GM19238 (cell line): Measurements from ENCODE around the gene DNAAF3.
"Not testable (repeated sequence)": the region's sequence is repeated elsewhere in the genome, so short reads cannot be mapped to it uniquely, and the experiment has no call there.

Experiments
- DNase-seq: peaks from one replicate; pipeline ENCODE4 v3.0.0; 2011; ENCODE audit warnings: low spot score; ENCODE audit not compliant: insufficient read length

DNAAF3 gene

DNA sequence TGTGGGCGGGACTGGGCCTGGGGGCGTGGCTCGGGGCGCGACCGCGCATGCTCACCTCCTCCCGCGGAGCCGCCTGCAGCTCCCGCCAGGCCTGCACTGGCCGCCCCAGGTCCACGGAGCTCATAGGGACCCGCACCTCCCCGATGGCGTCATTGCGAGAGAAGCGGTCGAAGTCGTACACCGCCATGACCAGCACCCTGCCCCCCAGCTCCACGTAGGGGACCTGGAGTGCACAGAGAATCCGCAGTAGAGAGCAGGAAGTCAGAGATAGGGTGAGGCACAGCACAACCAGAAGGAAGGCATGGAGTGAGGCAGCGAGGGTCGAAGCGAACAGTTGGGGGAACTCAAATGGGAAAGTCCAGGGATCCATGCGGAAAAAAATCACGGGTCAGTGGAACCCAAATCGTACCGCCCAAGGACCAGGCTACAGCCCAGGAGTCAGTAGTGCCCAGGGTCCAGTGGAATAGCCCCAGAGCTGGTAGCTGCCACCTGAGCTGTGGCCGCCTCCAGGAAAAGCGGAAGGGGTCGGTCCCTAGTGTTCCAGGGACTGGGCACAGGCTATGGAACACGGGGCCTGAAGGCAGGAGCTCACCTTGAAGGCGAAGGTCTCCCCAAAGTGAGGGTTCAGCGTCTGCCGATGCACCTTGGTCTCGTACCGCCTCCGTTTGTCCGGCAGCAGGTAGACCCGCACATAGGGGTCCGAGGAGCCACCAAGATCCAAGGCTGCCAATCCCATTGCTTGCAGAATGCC lies 8.9 kb upstream of the DNAAF3 start:
- no peak for DNase-seq

DNA sequence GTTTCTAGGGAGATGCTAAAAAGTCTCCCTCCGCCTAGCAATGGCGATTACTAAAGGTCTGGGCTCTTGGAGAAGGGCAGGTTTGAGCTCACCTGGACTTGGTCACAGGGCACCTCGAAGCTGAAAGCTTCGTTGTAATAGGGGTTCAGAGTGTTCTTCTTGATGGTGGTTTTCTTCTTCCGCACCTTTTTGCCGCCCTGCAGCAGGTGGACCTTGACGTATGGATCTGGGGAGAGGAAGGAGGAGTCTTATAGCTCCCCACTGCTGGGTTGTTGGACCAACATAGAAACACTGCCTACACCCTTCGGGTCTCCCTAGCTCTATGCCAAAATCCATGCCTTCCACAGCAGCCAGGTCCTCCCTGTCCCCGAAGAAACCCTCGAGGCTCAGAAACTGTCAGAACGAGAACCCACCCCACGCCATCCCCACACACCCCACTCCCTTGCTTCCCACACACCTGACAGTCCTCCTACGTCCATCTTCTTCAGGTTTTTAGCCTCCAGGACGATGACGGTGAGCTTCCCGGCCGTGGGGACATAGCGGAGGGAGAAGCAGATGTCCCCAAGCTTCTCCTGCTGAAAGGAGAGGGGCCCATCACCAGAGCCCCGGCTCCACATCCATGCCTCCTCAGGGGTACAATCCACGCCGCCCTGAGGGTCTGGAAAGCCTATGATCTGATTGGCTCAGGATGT lies 8.2 kb upstream of the DNAAF3 start:
- no peak for DNase-seq

DNA sequence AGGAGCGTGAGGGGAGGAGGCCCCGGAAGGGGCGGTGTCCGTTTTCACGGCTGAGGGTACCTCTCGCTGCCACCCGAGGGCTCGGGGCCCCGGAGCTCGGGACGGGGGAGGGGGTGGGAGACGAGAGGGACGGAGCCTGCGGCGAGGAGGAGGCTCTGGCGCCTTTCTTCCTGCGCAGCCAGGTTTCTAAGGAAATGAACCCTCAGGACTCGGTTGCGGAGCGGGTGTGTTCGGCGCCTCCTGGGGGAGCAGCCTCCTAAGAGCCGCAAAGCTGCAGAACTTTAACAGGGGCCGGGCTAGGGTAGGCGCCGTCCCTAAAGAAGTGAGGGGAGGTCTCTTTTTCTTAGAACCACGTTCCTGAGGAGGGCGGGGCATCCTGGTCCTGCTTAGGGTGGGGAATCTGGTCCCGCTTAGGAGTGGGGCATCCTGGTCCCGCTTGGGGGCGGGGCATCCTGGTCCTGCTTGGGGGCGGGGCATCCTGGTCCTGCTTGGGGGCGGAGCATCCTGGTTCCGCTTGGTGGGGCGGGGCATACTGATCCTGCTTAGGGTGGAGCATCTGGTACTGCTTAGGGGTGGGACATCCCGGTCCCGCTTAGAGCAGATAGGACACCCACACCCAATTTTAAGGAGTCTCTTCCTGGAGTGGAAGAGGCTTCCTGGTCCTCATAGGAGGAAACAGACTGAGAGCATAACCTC lies 7.4 kb upstream of the DNAAF3 start:
- no peak for DNase-seq

DNA sequence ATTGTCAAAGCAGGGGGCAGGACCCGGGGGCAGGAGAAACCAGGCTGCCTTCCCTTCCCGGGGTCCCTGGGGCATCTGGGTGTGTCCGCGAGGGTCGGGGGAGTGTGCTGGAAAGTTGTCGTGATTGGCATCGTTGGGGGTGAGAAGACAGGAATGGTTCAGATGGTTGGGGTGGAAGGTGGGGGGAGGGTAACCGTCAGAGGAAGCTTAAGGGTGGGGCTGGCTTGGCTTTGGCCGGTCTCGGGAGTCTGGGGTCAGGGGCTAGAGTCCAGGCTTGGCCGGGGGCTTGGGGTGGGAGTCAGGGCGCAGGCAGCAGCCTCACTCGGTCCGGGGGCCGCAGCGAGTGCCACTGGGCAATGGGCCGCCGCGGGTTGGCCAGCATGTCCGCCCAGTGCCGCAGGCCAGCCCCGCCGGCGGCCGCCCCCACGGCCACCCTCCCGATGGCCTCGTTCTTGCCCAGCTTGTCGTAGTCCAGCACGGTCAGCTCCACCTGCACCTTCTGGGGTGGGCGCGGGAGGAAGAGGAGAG lies 6.8 kb upstream of the DNAAF3 start:
- no peak for DNase-seq

DNA sequence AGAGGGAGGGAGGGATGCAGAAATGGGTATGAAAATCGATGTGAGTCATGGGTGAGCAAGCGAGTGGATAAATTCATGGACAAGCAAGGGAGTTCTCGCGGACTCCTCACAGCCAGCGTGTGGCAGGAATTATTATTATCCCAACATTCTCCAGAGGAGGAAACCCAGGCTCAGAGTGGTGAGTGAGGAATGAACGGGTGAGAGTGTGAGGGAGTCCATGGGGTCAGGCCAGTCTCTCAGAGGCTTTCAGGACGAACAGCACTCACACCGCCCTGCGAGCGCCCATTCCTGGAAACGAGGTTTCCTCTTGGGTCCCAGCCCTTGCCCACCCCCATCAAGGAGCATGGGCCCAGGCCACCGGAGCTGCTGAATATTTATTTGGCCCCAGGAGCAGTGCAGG lies 6.3 kb upstream of the DNAAF3 start:
- DNase-seq = no peak

DNA sequence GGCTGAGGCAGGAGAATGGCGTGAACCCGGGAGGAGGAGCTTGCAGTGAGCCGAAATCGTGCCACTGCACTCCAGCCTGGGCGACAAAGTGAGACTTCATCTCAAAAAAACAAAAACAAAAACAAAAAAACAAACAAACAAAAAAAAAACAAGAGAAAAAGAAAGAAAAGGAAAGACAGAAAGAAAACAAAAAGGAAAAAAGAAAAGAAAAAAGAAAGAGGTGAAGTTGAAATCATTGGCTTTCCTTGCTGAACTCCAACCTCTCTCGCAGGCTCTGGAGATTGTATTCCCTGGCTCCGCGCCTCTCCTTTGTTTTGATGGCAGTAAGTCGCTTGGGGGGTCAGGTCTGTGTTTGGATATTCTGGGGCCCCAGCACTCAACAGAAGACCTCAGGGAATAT lies 5.9 kb upstream of the DNAAF3 start:
- DNase-seq = not testable (repeated sequence)

DNA sequence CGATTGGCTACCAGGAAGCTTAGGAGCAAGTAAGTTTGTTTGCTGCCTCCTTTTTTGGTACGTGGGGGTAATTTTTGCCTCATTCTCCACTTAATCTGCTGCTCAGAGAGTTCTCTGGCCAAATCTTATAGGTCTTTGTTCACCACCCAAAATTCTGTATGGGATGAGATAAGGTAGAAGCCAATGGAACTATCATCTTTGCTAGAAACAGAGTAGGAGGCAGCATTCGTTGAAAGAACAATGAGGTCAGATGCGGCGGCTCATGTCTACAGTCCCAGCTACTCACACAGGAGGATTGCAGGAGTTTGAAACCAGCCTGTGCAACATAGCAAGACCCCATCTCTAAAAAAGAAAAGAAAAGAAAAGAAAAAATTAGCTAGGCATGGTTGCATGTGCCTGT lies 5.0 kb upstream of the DNAAF3 start:
- no peak for DNase-seq

DNA sequence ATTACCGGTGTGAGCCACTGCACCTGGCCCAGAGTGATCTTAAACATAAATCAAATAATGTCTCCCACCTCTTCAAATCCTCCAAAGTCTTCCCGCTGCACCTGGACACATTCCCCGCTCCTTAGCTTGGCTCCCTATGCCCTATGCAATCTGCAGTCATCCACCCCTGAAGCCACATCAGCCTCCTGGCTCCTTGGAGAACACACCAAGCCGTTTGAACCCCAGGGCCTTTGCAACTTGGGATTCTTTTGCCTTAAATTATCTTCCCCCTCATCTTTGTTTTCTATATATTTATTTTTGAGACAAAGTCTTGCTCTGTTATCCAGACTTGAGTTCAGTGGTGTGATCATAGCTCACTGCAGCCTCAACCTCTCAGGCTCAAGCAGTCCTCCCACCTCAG lies 2.7 kb upstream of the DNAAF3 start:
- DNase-seq = no peak

DNA sequence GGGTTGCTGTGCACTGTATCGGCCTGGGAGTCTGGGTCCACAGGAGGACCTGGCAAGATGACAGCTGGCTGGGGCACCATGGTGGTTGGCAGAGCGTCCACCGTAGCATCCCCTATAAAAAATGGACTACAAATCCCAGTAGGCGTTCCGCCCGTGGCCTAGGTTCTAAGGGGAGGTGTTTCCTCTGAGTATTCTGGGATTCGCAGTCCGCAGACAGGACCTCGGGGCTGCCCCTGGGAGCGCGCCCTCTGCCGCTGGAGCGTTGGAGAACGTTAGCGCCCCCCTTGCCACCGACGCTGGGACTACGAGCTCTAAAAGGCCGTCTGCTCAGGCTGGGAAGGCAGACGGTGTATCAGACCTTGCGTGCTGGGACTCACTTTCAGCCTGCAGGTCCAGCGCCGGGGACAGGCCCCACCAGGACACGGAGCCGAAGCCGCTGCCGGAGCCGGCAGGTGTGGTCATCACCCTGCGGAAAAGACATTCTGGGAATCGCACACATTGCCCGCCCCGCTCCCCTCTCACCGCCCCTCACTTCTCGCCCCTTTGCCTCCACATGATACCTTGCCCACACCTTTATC lies 372 bp downstream of the DNAAF3 start:
- no peak for DNase-seq

DNA sequence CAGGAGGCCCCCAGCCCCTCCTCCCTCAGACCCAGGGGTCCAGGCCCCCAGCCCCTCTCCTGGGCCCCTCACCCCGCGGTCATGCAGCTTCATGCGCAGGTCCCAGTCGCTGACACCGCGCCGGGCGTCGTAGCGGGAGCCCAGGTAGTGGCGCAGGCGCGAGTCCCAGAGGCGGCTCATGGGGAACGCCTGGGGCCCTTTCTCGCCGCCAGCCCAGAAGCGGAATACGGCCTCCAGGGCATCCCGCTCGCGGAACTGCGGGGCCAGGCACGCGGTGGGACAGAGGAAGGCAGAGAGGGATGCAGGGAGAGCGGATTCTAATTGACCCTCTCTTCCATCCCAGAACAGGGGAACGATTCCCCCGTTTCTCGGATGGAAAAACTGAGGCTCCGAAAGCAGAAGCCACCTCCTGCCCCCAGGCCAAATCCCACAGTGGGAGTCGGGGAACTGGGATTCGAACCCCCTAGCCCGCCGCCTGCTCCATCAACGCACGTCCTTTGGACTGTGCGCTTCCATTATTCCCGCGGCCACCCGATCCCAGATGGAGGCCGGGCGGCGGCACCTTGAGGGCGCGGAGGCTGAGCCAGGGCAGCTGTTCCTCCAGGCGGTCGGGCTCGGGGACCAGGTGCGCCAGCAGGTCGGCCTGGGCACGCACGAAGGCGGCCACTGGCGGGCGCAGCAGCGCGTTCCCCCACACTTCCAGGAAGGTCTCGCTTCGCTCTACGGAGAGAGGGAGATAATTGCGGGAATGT lies 4.7 kb downstream of the DNAAF3 start:
- DNase-seq = no peak

DNA sequence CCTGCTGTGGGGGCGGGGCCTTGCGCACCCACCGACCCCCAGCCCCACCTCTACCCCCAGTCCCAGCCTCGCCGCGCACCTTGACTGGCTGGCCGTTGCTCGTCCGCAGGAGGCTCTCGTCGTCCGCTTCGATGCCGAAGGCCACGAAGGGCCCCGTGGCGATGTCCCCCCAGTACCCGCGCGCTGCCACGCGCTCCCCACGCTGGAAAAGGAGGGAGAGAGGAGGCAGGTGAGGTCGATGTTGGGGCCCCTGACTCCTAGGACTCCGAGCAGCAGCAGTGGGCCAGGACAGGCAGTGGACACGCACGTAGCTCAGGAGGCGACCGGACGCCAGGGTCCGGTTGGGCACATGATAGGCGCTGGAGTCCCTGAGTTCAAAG lies 5.4 kb downstream of the DNAAF3 start:
- DNase-seq = no peak

DNA sequence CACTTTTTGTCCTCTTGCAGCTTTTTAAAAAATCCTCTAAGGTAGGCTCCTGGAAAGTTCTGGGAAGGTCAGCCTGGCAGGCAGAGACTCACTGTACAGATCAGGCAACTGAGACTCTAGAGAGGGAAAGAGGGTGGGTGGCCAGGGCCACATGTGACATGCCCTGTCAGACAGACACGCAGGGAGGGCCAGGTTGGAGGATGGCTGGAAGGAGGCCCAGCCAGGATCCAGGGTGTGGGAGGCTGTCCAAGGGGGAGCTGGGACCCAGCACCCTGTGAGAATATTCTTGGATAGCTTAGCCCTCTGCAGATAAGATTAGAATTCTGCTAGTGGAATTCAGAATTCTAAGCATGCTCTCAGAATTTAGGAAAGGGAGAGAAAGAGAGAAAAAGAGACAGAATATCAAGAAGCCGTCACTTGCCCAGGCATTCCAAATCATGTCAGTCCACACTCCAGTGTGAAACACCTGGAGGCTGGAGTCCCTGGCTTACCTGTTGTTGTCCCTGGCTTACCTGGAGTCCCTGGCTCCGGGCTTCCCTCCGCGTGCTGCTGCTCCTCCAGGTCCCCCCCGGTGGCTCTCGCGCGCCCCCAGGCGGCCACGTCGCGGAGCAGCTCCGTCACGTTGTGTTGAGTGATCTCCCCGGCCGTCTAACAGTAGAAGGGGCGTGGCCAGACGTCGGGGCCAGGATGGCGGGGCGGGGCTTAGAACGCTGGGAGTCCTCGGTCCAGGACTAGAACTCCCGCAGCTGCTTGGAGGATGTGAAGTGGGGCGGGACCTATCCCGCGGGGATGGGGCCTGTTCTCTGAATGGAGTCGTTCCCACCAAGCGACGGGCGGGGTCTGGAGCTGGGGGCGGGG lies 6.1 kb downstream of the DNAAF3 start:
- DNase-seq = peak; percentile 98

DNA sequence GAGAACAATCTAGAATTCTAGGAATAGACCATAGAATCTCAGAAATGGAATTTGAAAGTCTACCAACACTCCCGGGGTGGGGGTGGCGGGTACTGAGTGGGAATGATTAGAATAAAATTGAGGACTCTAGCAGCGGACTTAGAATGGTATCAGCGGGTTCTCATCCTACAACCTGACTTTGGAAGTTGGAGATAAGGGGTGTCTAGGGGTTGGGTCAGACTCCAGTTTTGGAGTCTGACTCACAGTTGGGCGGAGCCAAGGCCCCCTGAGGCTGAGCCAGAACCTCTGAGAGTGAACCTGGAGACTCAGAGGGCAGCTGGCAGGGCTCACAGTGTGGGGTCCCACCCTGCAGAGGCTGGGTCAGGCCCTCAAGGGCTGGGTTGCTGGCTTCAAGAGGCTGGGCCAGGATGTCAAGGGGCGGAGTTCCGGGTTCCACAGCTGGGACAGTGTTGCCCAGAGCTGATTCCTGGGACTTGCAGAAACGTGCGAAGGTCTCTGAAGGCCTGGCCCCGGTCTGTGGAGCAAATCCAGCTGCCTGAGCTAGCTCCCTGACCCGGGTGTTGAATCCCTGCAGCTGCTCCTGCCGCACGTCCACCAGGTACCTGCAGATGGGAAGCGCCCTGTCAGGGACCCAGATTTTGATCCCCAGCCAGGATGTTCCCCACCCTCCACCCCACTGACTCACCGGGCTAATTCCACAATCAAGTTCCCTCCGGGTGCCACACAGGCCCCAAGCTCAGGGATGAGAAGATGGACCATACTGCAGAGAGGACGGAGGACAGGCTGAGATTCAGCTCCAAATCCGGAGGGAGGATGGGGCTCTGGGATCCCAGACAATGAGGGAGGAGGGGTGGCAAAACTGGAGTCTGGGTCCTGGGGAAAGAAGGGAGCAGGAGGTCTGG lies 7.3 kb downstream of the DNAAF3 start:
- DNase-seq = no peak

DNA sequence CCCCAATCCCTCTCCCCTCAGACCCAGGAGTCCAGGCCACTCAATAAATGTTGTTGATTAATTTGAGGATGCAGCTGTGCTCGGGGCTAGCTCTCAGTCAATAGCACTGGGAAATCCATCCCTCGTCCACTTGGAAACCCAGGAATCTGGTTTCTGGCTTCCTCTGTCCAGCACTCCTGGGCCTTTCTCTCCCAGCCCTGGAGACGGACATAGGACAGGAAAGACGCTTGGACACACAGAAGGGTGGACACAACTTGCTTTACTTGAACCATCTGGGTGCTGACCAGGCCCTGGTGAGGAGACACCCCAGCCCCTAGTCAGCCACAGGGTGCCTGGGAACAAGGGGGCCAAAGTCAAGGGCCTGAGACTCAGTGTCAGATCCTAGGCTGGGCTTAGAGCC lies 8.0 kb downstream of the DNAAF3 start:
- no peak for DNase-seq

DNA sequence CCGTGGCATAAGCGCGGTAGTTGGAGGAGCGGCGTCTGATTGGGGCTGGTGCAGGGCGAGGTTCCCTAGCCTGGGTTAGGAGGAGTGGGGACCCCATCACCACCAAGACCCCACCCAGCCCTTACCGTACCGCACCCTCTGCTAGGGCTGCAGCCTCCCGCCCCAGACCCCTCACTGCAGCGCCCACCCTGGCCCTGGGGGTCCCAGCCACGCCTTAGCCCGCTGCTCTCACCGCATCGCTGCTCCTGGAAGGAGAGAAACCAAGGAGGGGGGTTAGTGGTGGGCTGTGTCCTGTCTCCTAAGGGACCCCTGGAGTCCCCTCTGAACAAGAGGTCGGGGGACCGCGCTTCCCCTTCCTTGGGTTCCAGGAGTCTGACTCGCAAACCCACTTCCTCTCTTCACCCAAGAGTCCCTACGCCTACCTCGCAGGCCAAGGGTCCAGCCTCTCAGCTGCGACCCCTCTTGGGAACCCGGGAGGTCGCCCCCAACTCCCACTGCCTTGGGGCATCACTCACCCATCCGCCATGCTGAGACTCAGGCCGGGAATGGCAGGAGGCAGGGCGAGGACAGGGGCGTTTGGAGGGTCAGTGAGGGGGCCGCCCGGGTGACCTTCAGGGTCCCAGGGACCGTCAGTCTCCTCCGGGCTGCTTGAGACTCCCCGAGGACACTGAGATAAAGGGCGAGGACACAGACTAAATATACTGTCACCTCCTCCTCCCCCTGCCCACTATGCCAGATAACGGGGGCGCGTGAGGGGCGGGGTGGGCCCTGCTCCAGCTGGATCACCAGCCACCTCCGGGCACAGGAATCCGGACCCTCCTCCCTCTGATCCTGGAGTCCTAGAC lies 9.1 kb downstream of the DNAAF3 start, which contains the start of gene TNNI3:
TSS of gene TNNI3 (minus strand) at position 669 of the 845 bp plus-strand sequence. CDS start at position 526, 143 bp downstream.
- no peak for DNase-seq

DNA sequence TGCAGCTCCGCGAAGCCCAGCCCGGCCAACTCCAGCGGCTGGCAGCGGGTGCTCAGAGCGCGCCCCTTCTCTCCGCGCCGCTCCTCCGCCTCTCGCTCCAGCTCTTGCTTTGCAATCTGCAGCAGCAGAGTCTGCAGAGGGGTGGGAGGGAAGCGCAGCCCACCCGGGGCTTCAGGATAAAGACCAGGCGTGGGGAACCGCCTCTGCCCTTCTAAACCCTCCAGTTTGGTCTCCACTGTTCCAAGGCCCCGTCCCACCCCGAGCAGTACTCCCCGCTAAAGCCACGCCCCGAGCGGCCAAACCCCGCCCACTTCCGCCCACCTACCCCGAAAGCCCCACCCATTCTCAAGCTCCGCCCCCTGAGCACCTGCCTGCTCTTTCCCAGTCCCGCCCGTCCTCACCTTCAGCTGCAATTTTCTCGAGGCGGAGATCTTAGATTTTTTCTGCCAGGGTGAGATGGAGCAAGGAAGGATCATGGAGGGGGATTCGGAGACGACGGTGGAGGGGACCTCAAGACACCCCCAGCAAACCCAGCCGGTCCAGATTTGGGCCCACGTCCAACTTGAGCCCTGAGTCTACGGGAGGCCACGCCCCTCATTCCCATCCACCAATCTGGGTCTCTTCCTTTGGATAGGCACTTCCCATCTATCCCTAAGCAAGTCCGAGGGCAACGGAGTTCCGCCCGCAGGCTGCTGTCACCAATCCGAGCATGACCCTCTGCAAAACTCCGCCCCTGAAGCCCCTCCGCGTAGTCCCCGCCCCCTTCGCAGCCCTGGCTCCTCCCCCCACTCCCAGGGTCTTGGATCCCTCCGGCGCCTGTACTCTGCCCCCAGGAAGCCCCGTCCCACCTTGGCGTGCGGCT lies 10.0 kb downstream of the DNAAF3 start:
- no peak for DNase-seq

DNA sequence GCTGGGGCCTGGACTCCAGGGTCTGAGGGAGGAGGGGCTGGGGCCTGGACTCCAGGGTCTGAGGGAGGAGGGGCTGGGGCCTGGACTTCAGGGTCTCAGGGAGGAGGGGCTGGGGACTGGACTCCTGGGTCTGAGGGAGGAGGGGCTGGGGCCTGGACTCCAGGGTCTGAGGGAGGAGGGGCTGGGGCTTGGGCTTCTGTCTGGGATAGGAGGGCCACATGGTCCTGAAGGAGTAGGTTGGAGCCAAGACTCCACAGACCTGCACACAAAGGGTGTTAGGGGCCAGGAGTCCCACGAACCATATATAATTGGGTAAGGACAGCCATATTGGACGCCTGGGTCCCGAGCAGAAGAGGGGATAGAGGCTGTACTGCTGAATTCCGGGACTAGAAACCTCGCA lies 10.6 kb downstream of the DNAAF3 start:
- DNase-seq = not testable (repeated sequence)
